K562 (cell line): Measurements from ENCODE around the gene AKAP6. TPM values are rescaled to one million over a fixed set of nuclear protein-coding genes. Genes with fewer than 3 reads are reported as not detected.

Source experiments
- ATAC-seq: fragments of 200-7000 bp; cut with Tn5 transposase; 3 replicates; pipeline ENCODE4 v1.9.1; 2020; ENCODE audit warnings: moderate library complexity
- BruUV-seq: library from RNA; stranded (reverse); fragments of 400-500 nt; replicated peaks from 2 replicates; lab custom pipeline; 2021; lab: Mats Ljungman, UMichigan
- CTCF ChIA-PET: fragments of 300-600 bp; formaldehyde crosslinking; extraction: SDS; loops from one replicate; lab custom pipeline; 2021; ENCODE audit warnings: low intra/inter-chr PET ratio; lab: Yijun Ruan, JAX
- POLR2A ChIA-PET: fragments of 300-600, 350-650 bp; sonication (Branson Sonifier 250); formaldehyde crosslinking; extraction: SDS; loops from one replicate; lab custom pipeline; 2021; ENCODE audit warnings: antibody characterized with exemption, inconsistent platforms; lab: Yijun Ruan, JAX
- DNase-seq, 4 experiments: peaks; one replicate each; pipeline versions ENCODE4 v3.0.0 to v3.0.0-alpha.2; 2011 to 2018; ENCODE audit warnings: low spot score in 3 of 4, mixed read lengths in 3 of 4; ENCODE audit errors: extremely low read depth in 1 of 4
- FAIRE-seq: peaks from 2 replicates; lab custom pipeline; 2011; peaks lifted over from hg19 to GRCh38; lab: Jason Lieb, UNC
- H2AFZ ChIP-seq: 2 replicates; pipeline ENCODE4 v1.6.0; 2011; ENCODE audit warnings: low read depth, low read length, control low read depth, inconsistent platforms
- H3K27ac ChIP-seq: fragments of 200-600 bp; 3 replicates; pipeline ENCODE4 v1.8.0; 2011; ENCODE audit warnings: low read depth, mild to moderate bottlenecking, control low read depth, inconsistent platforms, low read length, moderate library complexity, mixed read lengths; ENCODE audit errors: extremely low read depth
- H3K27me3 ChIP-seq, 2 experiments: fragments of 300-600 bp in 1 of 2; 2 replicates in 1 of 2; 3 replicates in 1 of 2; pipeline versions ENCODE4 v1.6.0 to v1.8.0; 2011; ENCODE audit warnings: inconsistent platforms in 2 of 2, low read length in 2 of 2, mild to moderate bottlenecking in 1 of 2, mixed read lengths in 1 of 2, moderate library complexity in 1 of 2; ENCODE audit not compliant: control insufficient read depth in 2 of 2, insufficient read depth in 2 of 2
- H3K36me3 ChIP-seq: fragments of 300-600 bp; 3 replicates; pipeline ENCODE4 v1.8.0; 2011; ENCODE audit warnings: mild to moderate bottlenecking, low read length, inconsistent platforms; ENCODE audit not compliant: control insufficient read depth, insufficient read depth
- H3K4me1 ChIP-seq, 2 experiments: fragments of 200-600 bp in 1 of 2; replicated peaks in 1 of 2; 2 replicates in 1 of 2; 3 replicates in 1 of 2; pipeline versions ENCODE4 v1.5.1 to v1.8.0; 2011; ENCODE audit warnings: inconsistent platforms in 2 of 2, low read length in 2 of 2, mild to moderate bottlenecking in 1 of 2, mixed read lengths in 1 of 2, moderate library complexity in 1 of 2; ENCODE audit not compliant: control insufficient read depth in 2 of 2, insufficient read depth in 2 of 2
- H3K4me2 ChIP-seq: 2 replicates; pipeline ENCODE4 v1.6.1; 2011; ENCODE audit warnings: low read length, control low read depth, inconsistent platforms, mixed read lengths; ENCODE audit not compliant: insufficient read depth
- H3K4me3 ChIP-seq: fragments of 200-600 bp; sonication (generic), shearing (Covaris generic); 2 replicates; pipeline ENCODE4 v1.5.1; 2016; ENCODE audit warnings: control low read depth, inconsistent platforms
- H3K79me2 ChIP-seq: fragments of 200-600 bp; 3 replicates; pipeline ENCODE4 v1.8.0; 2011; ENCODE audit warnings: low read length, inconsistent platforms; ENCODE audit not compliant: control insufficient read depth, insufficient read depth
- H3K9ac ChIP-seq, 2 experiments: 2 replicates each; pipeline versions ENCODE4 v1.6.0 to v1.6.1; 2011; ENCODE audit warnings: low read depth in 2 of 2, low read length in 2 of 2, control low read depth in 1 of 2, inconsistent platforms in 1 of 2, mild to moderate bottlenecking in 1 of 2, mixed read lengths in 1 of 2; ENCODE audit not compliant: insufficient read depth in 1 of 2
- H3K9me1 ChIP-seq: one replicate; pipeline ENCODE4 v1.6.0; 2011; ENCODE audit warnings: inconsistent platforms, mild to moderate bottlenecking, low read length, moderate library complexity; ENCODE audit not compliant: control insufficient read depth, insufficient read depth
- H3K9me3 ChIP-seq: replicated peaks from 2 replicates; pipeline ENCODE4 v1.5.1; 2011; ENCODE audit warnings: low read depth, low read length, inconsistent platforms; ENCODE audit not compliant: control insufficient read depth, insufficient read depth
- H4K20me1 ChIP-seq: replicated peaks from 2 replicates; pipeline ENCODE4 v1.6.1; 2011; ENCODE audit warnings: low read length, inconsistent platforms, mixed read lengths; ENCODE audit not compliant: control insufficient read depth, insufficient read depth
- ARID1B ChIP-seq: fragments of 450-650 bp; IDR thresholded peaks from 2 replicates; pipeline ENCODE4 v1.6.1; 2016; ENCODE audit warnings: antibody characterized with exemption, mild to moderate bottlenecking, inconsistent platforms
- ARID4B ChIP-seq: sonication (generic); formaldehyde crosslinking; IDR thresholded peaks from 2 replicates; pipeline ENCODE4 v1.8.0; 2022; ENCODE audit warnings: mild to moderate bottlenecking, missing genetic modification reagents
- BRD9 ChIP-seq: fragments of 450-650 bp; IDR thresholded peaks from 2 replicates; pipeline ENCODE4 v1.6.1; 2018; ENCODE audit warnings: low read depth; ENCODE audit not compliant: partially characterized antibody
- EP400 ChIP-seq: fragments of 450-650 bp; IDR thresholded peaks from 2 replicates; pipeline ENCODE4 v1.6.1; 2017; ENCODE audit warnings: antibody characterized with exemption, mild to moderate bottlenecking, moderate library complexity
- HES1 ChIP-seq: fragments of 450-650 bp; IDR thresholded peaks from 2 replicates; pipeline ENCODE4 v1.6.1; 2016; ENCODE audit warnings: low read depth, mild to moderate bottlenecking, moderate library complexity
- HEY1 ChIP-seq: fragments of 250-450 bp; sonication (Bioruptor Pico); IDR thresholded peaks from 2 replicates; pipeline ENCODE4 v1.5.0; 2020; ENCODE audit warnings: mild to moderate bottlenecking, moderate library complexity, borderline replicate concordance
- KLF1 ChIP-seq: fragments of 450-650 bp; IDR thresholded peaks from 2 replicates; pipeline ENCODE4 v1.6.1; 2016; ENCODE audit warnings: missing genetic modification characterization, missing compliant biosample characterization
- MCM7 ChIP-seq, 2 experiments: fragments of 450-650 bp; IDR thresholded peaks; 2 replicates each; pipeline ENCODE4 v1.6.1; 2016 to 2018
- MTA1 ChIP-seq: fragments of 450-650 bp; IDR thresholded peaks from 2 replicates; pipeline ENCODE4 v1.6.1; 2017; ENCODE audit warnings: borderline replicate concordance
- PHF8 ChIP-seq: fragments of 200-600 bp; sonication (generic); IDR thresholded peaks from 2 replicates; pipeline ENCODE4 v1.6.1; 2012; ENCODE audit warnings: mixed run types, mild to moderate bottlenecking, inconsistent platforms, low read length, moderate library complexity, borderline replicate concordance
- POLR3G ChIP-seq: IDR thresholded peaks from 2 replicates; pipeline ENCODE4 v1.6.1; 2011; ENCODE audit not compliant: insufficient read length, insufficient replicate concordance; ENCODE audit errors: extremely low read depth
- RNF2 ChIP-seq: sonication (generic); IDR thresholded peaks from 2 replicates; pipeline ENCODE4 v1.6.1; 2016
- TAF15 ChIP-seq: fragments of 200-400 bp; formaldehyde crosslinking; IDR thresholded peaks from 2 replicates; pipeline ENCODE4 v1.6.1; 2017; ENCODE audit warnings: mild to moderate bottlenecking, low read depth, low read length, moderate library complexity
- ZEB2 ChIP-seq: fragments of 450-650 bp; IDR thresholded peaks from 2 replicates; pipeline ENCODE4 v1.6.1; 2016
- ZNF408 ChIP-seq: fragments of 250-450 bp; sonication (Bioruptor Pico); IDR thresholded peaks from 2 replicates; pipeline ENCODE4 v1.4.0; 2020; ENCODE audit warnings: low read depth, mild to moderate bottlenecking, moderate library complexity
- ZNF655 ChIP-seq: fragments of 250-450 bp; sonication (Bioruptor Pico); IDR thresholded peaks from 2 replicates; pipeline ENCODE4 v1.5.0; 2021
- ZNF764 ChIP-seq: fragments of 250-450 bp; sonication (Bioruptor Pico); IDR thresholded peaks from 2 replicates; pipeline ENCODE4 v1.4.0; 2020; ENCODE audit warnings: low read depth, mild to moderate bottlenecking, moderate library complexity
- WGBS: fragments of 100-300 bp; shearing (Covaris generic); methylation state at CpG from one replicate; pipeline ENCODE4 v1.1.6; 2016; ENCODE audit warnings: low coverage, mixed read lengths; ENCODE audit not compliant: insufficient coverage; ENCODE audit errors: missing lambda C conversion rate; 5-methylcytosine and 5-hydroxymethylcytosine counted together
- in situ Hi-C: fragments of 300-500 bp; cut with MboI; formaldehyde crosslinking; loops from 4 replicates; pipeline ENCODE4 v1.15.0; 2018; ENCODE audit warnings: inconsistent platforms, mixed read lengths
- intact Hi-C: fragments of 100-400 bp; cut with micrococcal nuclease; formaldehyde crosslinking; loops from 2 replicates; pipeline ENCODE4 v1.14.2; 2022
- polyA plus RNA-seq, 8 experiments: library from polyadenylated mRNA; depleted of rRNA in 4 of 8; stranded (reverse) in 5 of 8; unstranded in 3 of 8; fragments of >200 nt; fragmentation: Nextera tagmentation in 2 of 8; fragmentation: Illumina TruSeq in 1 of 8; extraction: Ambion mirVana in 2 of 8; extraction: Trizol in 1 of 8; gene quantifications; 2 replicates each; pipeline versions ENCODE4 v1.2.1 to v1.2.3, GENCODE V29; 2011 to 2014; ENCODE audit warnings: inconsistent platforms in 1 of 8, missing spikeins in 1 of 8
- total RNA-seq, 7 experiments: library from RNA; depleted of rRNA in 6 of 7; stranded (reverse); fragments of >200 nt in 6 of 7; fragmentation: Illumina TruSeq in 2 of 7; extraction: Trizol in 2 of 7; gene quantifications; 2 replicates each; pipeline versions ENCODE4 v1.2.1 to v1.2.3, GENCODE V29; 2011 to 2021; ENCODE audit warnings: low replicate concordance in 1 of 7

Gene AKAP6
- total and polyA plus RNA-seq, 9 of the 15 experiments (the other 6 are each of a cell fraction or from before 2014, with no cell fraction given), result 0.03 to 1.7 (median 0.48) TPM

- CTCF ChIA-PET, result no interaction called here
These were observed 70.8 kb downstream of the AKAP6 start for GRCh38 chr14:32399920-32400319.

More at GRCh38 chr14:32399920-32400319, 70.8 kb downstream of the AKAP6 start:
- no peak for ATAC-seq
- TF ChIP-seq ZNF764 (CRISPR knock-in tag) (no peak), PHF8 (no peak), TAF15 (no peak), KLF1 (tag) (no peak), MTA1 (no peak), HES1 (no peak), BRD9 (no peak), ZNF655 (CRISPR knock-in tag) (no peak), POLR3G (no peak), ZEB2 (no peak), ARID1B (no peak), ARID4B (no peak), HEY1 (no peak), EP400 (no peak), RNF2 (no peak), MCM7 (IDR thresholded peaks at IDR 0.05) (no peak), ZNF408 (no peak)
- TF ChIP-seq, all 486 proteins: peak for 0
- no peaks in the 10 kb centered on the region for H3K79me2 ChIP-seq
- no peak for DNase-seq
- no peak overlapping the region for H3K4me2 ChIP-seq
- H3K36me3 ChIP-seq, result no peaks in the 10 kb centered on the region
- H2AFZ ChIP-seq, result no peak overlapping the region
- intact Hi-C loops (no loop called here), in situ Hi-C loops (no loop called here)
- 0% methylated on average over 1 of the region's 1 CpG for WGBS
- no TSS peak for BruUV-seq
- H3K9ac ChIP-seq, result no peak overlapping the region
- H4K20me1 ChIP-seq, result no peaks in the 10 kb centered on the region
- no peak overlapping the region for H3K27ac ChIP-seq
- no peaks in the 10 kb centered on the region for H3K9me1 ChIP-seq
- H3K9me3 ChIP-seq, result no peaks in the 10 kb centered on the region
- H3K27me3 ChIP-seq, result no peaks in the 10 kb centered on the region
- no peaks in the 10 kb centered on the region for H3K4me1 ChIP-seq
- POLR2A ChIA-PET, result no interaction called here
- H3K4me3 ChIP-seq, result no peak overlapping the region
- FAIRE-seq, result no peak
